Right lobe of liver (tissue), 4 donors: ENCODE measurements around the gene COX11.

Experiments used
- CTCF ChIP-seq, 4 donors: fragments of 200-600 bp in 3 of 4; fragments of 450-650 bp in 1 of 4; IDR thresholded peaks; one replicate each; pipeline versions ENCODE4 v1.5.1 to v1.8.0; 2016 to 2022; ENCODE audit warnings: antibody characterized with exemption in 4 of 4, mild to moderate bottlenecking in 2 of 4
- POLR2A ChIP-seq: fragments of 450-650 bp; IDR thresholded peaks from one replicate; pipeline ENCODE4 v1.6.1; 2017; ENCODE audit warnings: antibody characterized with exemption, mild to moderate bottlenecking
- donor health status: DM: no; HTN: no; CAD: no.
- donor health status: DM: no; HTN: no; CAD: no.
- donor health status: DM: no; HTN: yes; CAD: no.

GRCh38 chr17:54932711-54933110 lies 35.7 kb downstream of the COX11 start:
- TF ChIP-seq POLR2A = no peak
- TF ChIP-seq CTCF (IDR thresholded peaks at IDR 0.05) = no peak
